Small intestine (tissue), 7 donors: ENCODE measurements around the gene FABP2. TPM values are rescaled to one million over a fixed set of nuclear protein-coding genes. Genes with fewer than 3 reads are reported as not detected.
"Not testable (repeated sequence)": the region's sequence is repeated elsewhere in the genome, so short reads cannot be mapped to it uniquely, and the experiment has no call there.

Experiments
- DNase-seq, 2 donors: peaks; one replicate each; pipeline versions ENCODE4 v3.0.0 to v3.0.0-alpha.2; 2013
- FAIRE-seq: peaks from 2 replicates; lab custom pipeline; 2012; peaks lifted over from hg19 to GRCh38; lab: Jason Lieb, UNC
- H3K27ac ChIP-seq, 3 donors: one replicate each; pipeline ENCODE4 v1.5.1; 2013; ENCODE audit warnings: low read length in 2 of 3, mild to moderate bottlenecking in 2 of 3, control low read depth in 1 of 3, inconsistent platforms in 1 of 3, low read depth in 1 of 3, moderate library complexity in 1 of 3
- H3K27me3 ChIP-seq, 3 donors: one replicate each; pipeline ENCODE4 v1.6.1; 2013; ENCODE audit warnings: low read length in 3 of 3, inconsistent platforms in 1 of 3; ENCODE audit not compliant: control insufficient read depth in 3 of 3, insufficient read depth in 3 of 3
- H3K36me3 ChIP-seq, 3 donors: one replicate each; pipeline ENCODE4 v1.6.1; 2013; ENCODE audit warnings: low read length in 3 of 3, inconsistent platforms in 1 of 3, low read depth in 1 of 3, mild to moderate bottlenecking in 1 of 3, moderate library complexity in 1 of 3; ENCODE audit not compliant: control insufficient read depth in 3 of 3, insufficient read depth in 2 of 3
- H3K4me1 ChIP-seq, 3 donors: one replicate each; pipeline ENCODE4 v1.6.1; 2013; ENCODE audit warnings: low read length in 2 of 3, inconsistent platforms in 1 of 3, low read depth in 1 of 3, mild to moderate bottlenecking in 1 of 3, moderate library complexity in 1 of 3; ENCODE audit not compliant: control insufficient read depth in 3 of 3, insufficient read depth in 2 of 3
- H3K4me3 ChIP-seq, 3 donors: one replicate each; pipeline ENCODE4 v1.5.1; 2013; ENCODE audit warnings: low read length in 3 of 3, control low read depth in 1 of 3, inconsistent platforms in 1 of 3, low read depth in 1 of 3, mild to moderate bottlenecking in 1 of 3, moderate library complexity in 1 of 3
- H3K9me3 ChIP-seq, 2 donors: one replicate each; pipeline ENCODE4 v1.6.1; 2013; ENCODE audit warnings: low read depth in 1 of 2, low read length in 1 of 2; ENCODE audit not compliant: control insufficient read depth in 2 of 2, insufficient read depth in 1 of 2
- WGBS, 3 donors: extraction: QIAGEN DNeasy Blood & Tissue Kit; methylation state at CpG; one replicate each; pipeline ENCODE4 v1.1.7; 2013; 5-methylcytosine and 5-hydroxymethylcytosine counted together
- polyA plus RNA-seq, 4 donors: library from polyadenylated mRNA; stranded (reverse) in 3 of 4; unstranded in 1 of 4; fragments of 200-250 nt in 3 of 4; fragments of 120-200 nt in 1 of 4; gene quantifications; one replicate each; pipeline versions ENCODE4 v1.2.1 to v1.2.3, GENCODE V29; 2013
- donor health status: healthy with polysubstance abuse.
- donor health status: control.
- donor health status: control.
- donor health status: Bipolar disorder and iron deficiency.
- donor health status: healthy.

FABP2 gene
- polyA plus RNA-seq, 4 donors = 100 to 1,244 (median 394) TPM

DNA sequence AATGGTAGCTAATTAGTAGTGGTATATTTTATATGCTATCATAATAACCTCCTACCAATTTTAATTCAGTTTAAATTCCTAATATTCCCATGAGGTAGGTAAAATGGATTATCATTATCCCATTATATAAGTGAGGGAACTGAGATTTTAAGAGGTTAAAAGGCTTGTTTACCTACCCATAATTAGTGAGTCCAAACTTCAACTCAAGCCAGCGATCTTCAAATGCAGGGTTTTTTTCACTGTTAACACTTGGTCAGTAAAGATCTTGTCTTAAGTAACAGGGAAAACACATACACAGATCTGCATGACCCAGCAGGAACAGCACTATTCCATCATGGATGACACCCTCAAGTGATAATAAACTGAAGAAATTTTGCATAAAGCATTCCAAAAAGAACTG, 31.3 kb downstream of the FABP2 start:
- DNase-seq (peak; percentile 29 to 50), FAIRE-seq (no peak)
- 30 to 61% (median 44%) methylated on average over 1 of the region's 1 CpG for WGBS, 3 donors
- Histone ChIP-seq H3K4me3 (no peak overlapping the region), H3K27ac (no peak overlapping the region), H3K27me3 (no peaks in the 10 kb centered on the region), H3K9me3 (no peaks in the 10 kb centered on the region), H3K36me3 (peaks cover 2 to 5% (median 4%) of the 10 kb centered on the region in 3 donors), H3K4me1 (no peaks in the 10 kb centered on the region)

DNA sequence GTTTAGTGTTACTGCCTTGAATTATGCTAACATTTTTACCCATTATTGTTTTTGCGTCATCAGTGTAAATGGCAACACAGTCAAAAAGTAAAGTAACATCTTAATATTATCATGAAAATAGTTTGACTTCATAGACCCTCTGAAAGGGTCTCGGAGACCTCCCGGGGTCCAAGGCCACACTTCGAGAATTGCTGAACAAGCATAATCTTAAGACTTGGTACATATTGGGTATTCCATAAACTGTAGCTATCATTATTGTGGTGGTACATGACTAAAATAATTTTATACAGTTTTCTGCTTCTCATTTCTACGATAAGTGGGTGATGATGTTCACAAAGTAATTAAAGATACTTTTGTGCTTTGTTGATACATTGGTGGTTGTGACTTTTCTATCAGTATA, 32.6 kb downstream of the FABP2 start:
- 97 to 99% (median 97%) methylated on average over 5 of the region's 5 CpGs for WGBS, 3 donors
- Histone ChIP-seq H3K4me3 (no peak overlapping the region), H3K36me3 (peaks cover 2 to 5% (median 4%) of the 10 kb centered on the region in 3 donors), H3K27ac (no peak overlapping the region), H3K4me1 (no peaks in the 10 kb centered on the region), H3K27me3 (no peaks in the 10 kb centered on the region), H3K9me3 (no peaks in the 10 kb centered on the region)
- FAIRE-seq = no peak
- no peak for DNase-seq

DNA sequence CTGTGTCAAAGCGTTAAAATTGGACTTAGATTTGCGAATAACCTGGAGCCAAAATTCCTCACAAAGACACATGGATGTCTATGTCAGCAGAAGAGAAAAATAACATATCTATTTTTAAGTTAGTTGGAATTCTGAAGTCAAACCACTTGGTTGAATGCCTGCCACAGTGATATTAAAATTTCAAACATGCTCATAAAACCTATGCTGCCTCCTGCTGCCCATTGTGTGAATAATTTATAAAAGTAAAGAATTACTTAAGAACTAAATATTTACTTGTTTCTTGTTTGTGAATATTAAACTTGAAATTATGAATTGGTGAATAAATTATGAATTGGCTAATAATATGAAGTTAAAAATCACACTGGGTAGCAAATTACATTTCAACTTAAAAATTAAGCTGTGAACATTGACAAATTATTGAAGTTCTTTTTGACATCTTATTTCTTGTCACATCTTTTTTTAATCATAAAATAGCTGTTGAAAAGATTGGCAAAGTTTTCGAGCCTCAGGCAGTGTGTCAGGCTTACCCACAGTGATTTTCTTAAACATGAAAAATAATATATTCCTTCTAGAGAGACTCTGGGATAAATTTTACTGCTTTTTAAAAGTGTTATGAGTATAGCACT, 35.4 kb downstream of the FABP2 start:
- Histone ChIP-seq H3K9me3 (no peaks in the 10 kb centered on the region), H3K27me3 (no peaks in the 10 kb centered on the region), H3K27ac (no peak overlapping the region), H3K36me3 (peaks cover 0 to 4% (median 0%) of the 10 kb centered on the region in 3 donors), H3K4me3 (no peak overlapping the region), H3K4me1 (no peaks in the 10 kb centered on the region)
- peak; percentile 96 for FAIRE-seq
- DNase-seq = peak; percentile 56 to 57
- 62 to 81% (median 76%) methylated on average over 3 of the region's 3 CpGs for WGBS, 3 donors

DNA sequence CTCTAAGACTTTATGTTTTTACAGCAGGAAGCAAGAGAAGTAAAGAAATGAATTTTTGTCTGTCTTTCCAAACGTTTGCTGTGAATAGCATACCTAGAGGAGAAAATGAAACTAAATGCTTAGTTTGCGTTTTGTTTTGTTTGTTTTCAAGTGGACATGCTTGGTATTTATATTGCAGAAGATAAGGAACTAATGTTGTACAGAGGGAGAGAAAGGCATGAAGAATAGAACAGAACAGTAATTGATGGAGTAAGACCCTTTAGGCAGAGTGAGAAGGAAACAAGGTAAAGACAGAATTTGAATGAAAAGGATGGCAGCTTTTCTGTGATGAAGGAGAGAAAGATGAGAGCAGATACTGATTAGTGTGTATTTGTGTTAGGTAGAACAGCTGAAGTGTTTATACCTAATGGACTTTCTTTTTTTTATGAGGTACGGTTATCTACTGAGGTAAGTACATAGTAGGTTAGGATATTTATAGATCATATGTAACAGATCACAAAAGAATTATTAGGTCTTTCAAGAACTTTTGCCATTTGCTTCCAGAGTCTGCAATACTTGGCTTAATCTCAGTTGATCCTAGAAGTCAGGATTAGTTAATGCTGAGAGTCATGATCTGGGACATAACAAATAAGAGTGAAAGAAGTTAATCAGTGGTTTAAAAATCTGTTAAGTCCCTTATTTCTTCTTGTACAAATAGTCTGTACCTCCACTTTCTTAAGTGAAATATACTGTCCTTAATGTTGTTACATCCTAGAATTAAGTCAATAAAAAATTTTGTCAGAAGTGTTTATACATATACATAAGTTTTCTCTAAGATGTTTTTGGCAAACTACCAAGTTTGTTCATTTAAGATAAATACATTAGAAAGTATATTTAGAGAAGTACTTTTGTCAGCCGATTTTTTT, 36.8 kb downstream of the FABP2 start:
- DNase-seq (peak; percentile 40 to 42), FAIRE-seq (peak; percentile 26)
- Histone ChIP-seq H3K9me3 (no peaks in the 10 kb centered on the region), H3K4me1 (no peaks in the 10 kb centered on the region), H3K4me3 (no peak overlapping the region), H3K27ac (peak overlapping the region in 1 of 3 donors; percentile 44), H3K27me3 (no peaks in the 10 kb centered on the region), H3K36me3 (peaks cover 0 to 4% (median 0%) of the 10 kb centered on the region in 3 donors)
- WGBS, 3 donors = 13 to 23% (median 20%) methylated on average over 4 of the region's 4 CpGs

DNA sequence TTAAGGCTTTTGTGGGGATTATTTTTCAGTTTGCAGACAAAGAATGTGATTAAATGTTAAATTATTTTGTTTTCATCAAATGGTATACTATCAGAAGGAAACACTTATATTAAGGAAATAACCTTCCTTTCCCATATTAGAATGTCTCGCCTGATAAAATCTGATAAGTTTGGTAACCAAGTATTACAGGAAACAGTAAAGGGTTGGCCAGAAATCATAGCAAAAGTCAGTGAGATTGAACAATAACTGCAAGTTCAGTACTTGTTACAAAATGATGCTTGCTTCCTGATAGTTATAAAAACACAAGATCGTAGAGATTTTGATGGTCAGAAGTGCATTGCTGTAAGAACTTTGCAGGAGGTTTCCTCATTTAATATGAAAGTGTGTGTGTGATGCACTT, 40.5 kb downstream of the FABP2 start:
- no peak for FAIRE-seq
- no peak overlapping the region for H3K4me3 ChIP-seq
- no peak overlapping the region for H3K27ac ChIP-seq

DNA sequence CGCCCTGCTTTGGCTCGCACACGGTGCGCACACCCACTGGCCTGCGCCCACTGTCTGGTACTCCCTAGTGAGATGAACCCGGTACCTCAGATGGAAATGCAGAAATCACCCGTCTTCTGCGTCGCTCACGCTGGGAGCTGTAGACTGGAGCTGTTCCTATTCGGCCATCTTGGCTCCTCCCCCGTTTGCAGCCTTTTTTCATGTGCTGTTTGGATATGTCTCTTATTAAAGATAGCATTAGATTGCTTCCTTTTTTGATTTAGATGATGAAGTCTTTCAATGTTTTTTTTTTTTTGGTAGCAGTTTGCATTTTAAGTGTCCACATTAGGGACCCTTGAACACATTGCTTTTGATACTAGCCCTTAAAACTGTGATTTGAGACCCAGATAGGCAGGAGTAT, 42.0 kb downstream of the FABP2 start:
- not testable (repeated sequence) for H3K36me3 ChIP-seq, DNase-seq, H3K4me3 ChIP-seq, H3K27ac ChIP-seq, H3K4me1 ChIP-seq, H3K27me3 ChIP-seq, H3K9me3 ChIP-seq, FAIRE-seq
- WGBS, 3 donors = 95 to 98% (median 95%) methylated on average over 10 to 12 of the region's 12 CpGs

More for the DNA sequence above, 40.5 kb downstream of the FABP2 start:
- Histone ChIP-seq H3K27me3 (no peaks in the 10 kb centered on the region), H3K9me3 (no peaks in the 10 kb centered on the region), H3K36me3 (no peaks in the 10 kb centered on the region), H3K4me1 (no peaks in the 10 kb centered on the region)
- WGBS, 3 donors = 75 to 88% (median 86%) methylated on average over 2 of the region's 2 CpGs
- DNase-seq = no peak

DNA sequence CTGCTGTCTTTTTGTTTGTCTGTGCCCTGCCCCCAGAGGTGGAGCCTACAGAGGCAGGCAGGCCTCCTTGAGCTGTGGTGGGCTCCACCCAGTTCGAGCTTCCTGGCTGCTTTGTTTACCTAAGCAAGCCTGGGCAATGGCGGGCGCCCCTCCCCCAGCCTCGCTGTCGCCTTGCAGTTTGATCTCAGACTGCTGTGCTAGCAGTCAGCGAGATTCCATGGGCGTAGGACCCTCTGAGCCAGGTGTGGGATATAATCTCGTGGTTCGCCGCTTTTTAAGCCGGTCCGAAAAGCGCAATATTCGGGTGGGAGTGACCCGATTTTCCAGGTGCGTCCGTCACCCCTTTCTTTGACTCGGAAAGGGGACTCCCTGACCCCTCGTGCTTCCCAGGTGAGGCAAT, 42.4 kb downstream of the FABP2 start:
- H3K9me3 ChIP-seq, FAIRE-seq, H3K27ac ChIP-seq, DNase-seq, H3K4me1 ChIP-seq, H3K27me3 ChIP-seq, H3K36me3 ChIP-seq, H3K4me3 ChIP-seq: not testable (repeated sequence)
- 80 to 91% (median 87%) methylated on average over 4 to 19 of the region's 19 CpGs for WGBS, 3 donors

DNA sequence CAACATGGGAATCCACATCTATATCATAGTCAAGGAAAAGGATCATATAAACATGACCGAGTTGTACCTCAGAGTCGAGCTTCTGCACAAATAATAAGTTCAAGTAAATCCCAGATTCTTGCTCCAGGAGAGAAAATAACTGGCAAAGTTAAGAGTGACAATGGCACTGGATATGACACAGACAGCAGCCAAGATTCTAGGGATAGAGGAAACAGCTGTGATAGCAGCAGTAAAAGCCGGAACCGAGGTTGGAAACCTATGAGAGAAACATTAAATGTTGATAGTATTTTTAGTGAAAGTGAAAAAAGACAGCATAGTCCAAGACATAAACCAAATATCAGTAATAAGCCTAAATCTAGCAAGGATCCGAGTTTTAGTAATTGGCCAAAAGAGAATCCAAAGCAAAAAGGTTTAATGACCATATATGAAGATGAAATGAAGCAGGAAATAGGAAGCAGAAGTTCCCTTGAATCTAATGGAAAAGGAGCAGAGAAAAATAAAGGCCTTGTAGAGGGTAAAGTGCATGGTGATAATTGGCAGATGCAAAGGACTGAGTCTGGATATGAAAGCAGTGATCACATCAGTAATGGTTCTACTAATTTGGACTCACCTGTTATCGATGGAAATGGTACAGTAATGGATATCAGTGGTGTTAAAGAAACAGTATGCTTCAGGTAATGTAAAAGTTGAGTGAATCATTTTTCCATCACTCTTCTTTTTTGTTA, 50.4 kb downstream of the FABP2 start:
- Histone ChIP-seq H3K36me3 (peaks cover 3 to 13% (median 11%) of the 10 kb centered on the region in 3 donors), H3K27ac (no peak overlapping the region), H3K27me3 (no peaks in the 10 kb centered on the region), H3K4me3 (no peak overlapping the region), H3K9me3 (no peaks in the 10 kb centered on the region), H3K4me1 (no peaks in the 10 kb centered on the region)
- FAIRE-seq (no peak), DNase-seq (no peak)
- WGBS, 3 donors = 79 to 86% (median 84%) methylated on average over 6 of the region's 6 CpGs
